H1 (cell line): ENCODE measurements around the gene RAB31. TPM values are rescaled to one million over a fixed set of nuclear protein-coding genes. Genes with fewer than 3 reads are reported as not detected.

ENCODE experiments used
- CTCF ChIA-PET: fragments of 300-600 bp; sonication (Branson Sonifier 250); formaldehyde crosslinking; loops from one replicate; lab custom pipeline; 2021; ENCODE audit not compliant: partially characterized antibody; lab: Charles Lee
- POLR2A ChIA-PET: fragments of 300-600 bp; sonication (Branson Sonifier 250); formaldehyde crosslinking; loops from one replicate; lab custom pipeline; 2021; ENCODE audit warnings: inconsistent platforms; ENCODE audit not compliant: partially characterized antibody; lab: Charles Lee
- DNase-seq, 2 experiments: peaks; one replicate each; pipeline versions ENCODE4 v3.0.0 to v3.0.0-alpha.2; 2010 to 2022; ENCODE audit warnings: low spot score in 2 of 2, low read depth in 1 of 2, mixed read lengths in 1 of 2
- FAIRE-seq: peaks from 2 replicates; lab custom pipeline; 2011; peaks lifted over from hg19 to GRCh38; lab: Jason Lieb, UNC
- H2AFZ ChIP-seq: 2 replicates; pipeline ENCODE4 v1.8.1; 2012; ENCODE audit warnings: low read length, inconsistent platforms
- H2AK5ac ChIP-seq: 2 replicates; pipeline ENCODE4 v1.6.1; 2013; ENCODE audit warnings: low read depth, low read length
- H2BK120ac ChIP-seq: replicated peaks from 2 replicates; pipeline ENCODE3; 2013; ENCODE audit warnings: low read depth, low read length, inconsistent platforms
- H2BK12ac ChIP-seq: 2 replicates; pipeline ENCODE4 v1.6.1; 2013; ENCODE audit warnings: low read depth, low read length
- H2BK15ac ChIP-seq: 2 replicates; pipeline ENCODE4 v1.6.1; 2013; ENCODE audit warnings: low read length
- H2BK20ac ChIP-seq: 2 replicates; pipeline ENCODE4 v1.6.1; 2013; ENCODE audit warnings: low read length
- H2BK5ac ChIP-seq: 2 replicates; pipeline ENCODE4 v1.6.1; 2013; ENCODE audit warnings: low read depth, low read length
- H3K14ac ChIP-seq: 2 replicates; pipeline ENCODE4 v1.6.1; 2013; ENCODE audit warnings: inconsistent platforms; ENCODE audit not compliant: insufficient read length
- H3K18ac ChIP-seq: 2 replicates; pipeline ENCODE4 v1.6.1; 2013; ENCODE audit warnings: low read length; ENCODE audit errors: extremely low read depth
- H3K23ac ChIP-seq: 2 replicates; pipeline ENCODE4 v1.6.1; 2013; ENCODE audit warnings: inconsistent platforms; ENCODE audit not compliant: insufficient read length
- H3K23me2 ChIP-seq: 2 replicates; pipeline ENCODE4 v1.6.1; 2013; ENCODE audit warnings: low read depth, low read length
- H3K27ac ChIP-seq: 2 replicates; pipeline ENCODE4 v1.6.1; 2011; ENCODE audit warnings: low read depth, low read length, inconsistent platforms
- H3K27me3 ChIP-seq, 4 experiments: replicated peaks in 1 of 4; 1 replicate in 1 of 4; 2 replicates in 3 of 4; pipeline versions ENCODE4 v1.6.1 to v1.8.1; 2011 to 2013; ENCODE audit warnings: low read length in 3 of 4, mild to moderate bottlenecking in 3 of 4, inconsistent platforms in 2 of 4, mixed read lengths in 2 of 4, moderate library complexity in 1 of 4; ENCODE audit not compliant: control insufficient read depth in 3 of 4, insufficient read depth in 3 of 4; ENCODE audit errors: extremely low read depth in 1 of 4
- H3K36me3 ChIP-seq, 4 experiments: 2 replicates each; pipeline versions ENCODE4 v1.6.1 to v1.8.1; 2011 to 2013; ENCODE audit warnings: mild to moderate bottlenecking in 4 of 4, low read length in 3 of 4, moderate library complexity in 2 of 4, control low read depth in 1 of 4, inconsistent platforms in 1 of 4; ENCODE audit not compliant: insufficient read depth in 4 of 4, control insufficient read depth in 2 of 4
- H3K4ac ChIP-seq: replicated peaks from 2 replicates; pipeline ENCODE3; 2013; ENCODE audit warnings: low read length, low read depth, mixed read lengths, inconsistent platforms; ENCODE audit not compliant: insufficient read length
- H3K4me1 ChIP-seq, 4 experiments: replicated peaks in 1 of 4; 1 replicate in 1 of 4; 2 replicates in 3 of 4; pipeline versions ENCODE4 v1.6.1 to v1.8.1; 2011 to 2013; ENCODE audit warnings: low read length in 3 of 4, inconsistent platforms in 2 of 4, mixed read lengths in 1 of 4; ENCODE audit not compliant: insufficient read depth in 4 of 4, control insufficient read depth in 3 of 4
- H3K4me2 ChIP-seq, 2 experiments: 2 replicates each; pipeline versions ENCODE4 v1.6.1 to v1.8.1; 2011 to 2013; ENCODE audit warnings: low read depth in 2 of 2, low read length in 2 of 2, control low read depth in 1 of 2, inconsistent platforms in 1 of 2, mild to moderate bottlenecking in 1 of 2; ENCODE audit not compliant: insufficient read depth in 1 of 2
- H3K4me3 ChIP-seq, 4 experiments: fragments of 200-600, 300-600 bp in 1 of 4; sonication (generic), shearing (Covaris generic), sonication (Bioruptor Twin) in 1 of 4; 2 replicates each; pipeline versions ENCODE4 v1.5.1 to v1.8.1; 2011 to 2016; ENCODE audit warnings: low read length in 4 of 4, low read depth in 3 of 4, control low read depth in 2 of 4, inconsistent platforms in 2 of 4, mild to moderate bottlenecking in 2 of 4, mixed read lengths in 1 of 4, moderate library complexity in 1 of 4; ENCODE audit not compliant: insufficient read depth in 2 of 4; ENCODE audit errors: extremely low read depth in 1 of 4
- H3K56ac ChIP-seq: replicated peaks from 2 replicates; pipeline ENCODE3; 2013; ENCODE audit warnings: low read depth, mild to moderate bottlenecking, mixed read lengths, low read length, inconsistent platforms; ENCODE audit not compliant: insufficient read length
- H3K79me1 ChIP-seq: 2 replicates; pipeline ENCODE4 v1.6.1; 2013; ENCODE audit warnings: low read depth, low read length, control low read depth
- H3K79me2 ChIP-seq, 2 experiments: 2 replicates each; pipeline versions ENCODE4 v1.6.1 to v1.8.1; 2012 to 2013; ENCODE audit warnings: low read length in 2 of 2, mild to moderate bottlenecking in 2 of 2, inconsistent platforms in 1 of 2; ENCODE audit not compliant: insufficient read depth in 2 of 2, control insufficient read depth in 1 of 2
- H3K9ac ChIP-seq, 4 experiments: replicated peaks in 1 of 4; 1 replicate in 1 of 4; 2 replicates in 3 of 4; pipeline versions ENCODE4 v1.6.1 to v1.8.1; 2011 to 2013; ENCODE audit warnings: low read depth in 3 of 4, low read length in 3 of 4, control low read depth in 2 of 4, mild to moderate bottlenecking in 2 of 4, moderate library complexity in 2 of 4, inconsistent platforms in 1 of 4; ENCODE audit errors: extremely low read depth in 1 of 4
- H3K9me3 ChIP-seq, 2 experiments: 2 replicates each; pipeline versions ENCODE4 v1.6.1 to v1.8.1; 2012 to 2013; ENCODE audit warnings: mild to moderate bottlenecking in 2 of 2, moderate library complexity in 2 of 2, control low read depth in 1 of 2, inconsistent platforms in 1 of 2, low read depth in 1 of 2, low read length in 1 of 2, mixed read lengths in 1 of 2; ENCODE audit not compliant: insufficient read depth in 2 of 2
- H4K20me1 ChIP-seq, 2 experiments: replicated peaks in 1 of 2; 2 replicates each; pipeline versions ENCODE3 to v1.8.1; 2011 to 2013; ENCODE audit warnings: inconsistent platforms in 2 of 2, low read length in 2 of 2, mild to moderate bottlenecking in 1 of 2; ENCODE audit not compliant: insufficient read depth in 2 of 2, control insufficient read depth in 1 of 2
- H4K5ac ChIP-seq: 2 replicates; pipeline ENCODE4 v1.6.1; 2013; ENCODE audit warnings: low read length, low read depth, mixed read lengths, inconsistent platforms; ENCODE audit not compliant: insufficient read length
- H4K8ac ChIP-seq: 2 replicates; pipeline ENCODE4 v1.8.0; 2013; ENCODE audit warnings: mild to moderate bottlenecking, moderate library complexity, low read length, inconsistent platforms; ENCODE audit not compliant: insufficient read depth; ENCODE audit errors: extremely low read depth
- H4K91ac ChIP-seq: replicated peaks from 2 replicates; pipeline ENCODE3; 2013; ENCODE audit warnings: low read length, mixed read lengths, inconsistent platforms; ENCODE audit not compliant: insufficient read length
- GTF2F1 ChIP-seq: IDR thresholded peaks from 2 replicates; pipeline ENCODE4 v1.6.1; 2012; ENCODE audit warnings: low read depth, low read length, improper control_type of control experiment, borderline replicate concordance
- KDM4A ChIP-seq: IDR thresholded peaks from one replicate; pipeline ENCODE4 v1.7.1; 2012; ENCODE audit warnings: low read depth, mild to moderate bottlenecking, moderate library complexity, low read length, inconsistent platforms; ENCODE audit not compliant: severe bottlenecking
- PHF8 ChIP-seq: fragments of 200-600 bp; sonication (generic); conservative IDR thresholded peaks from 2 replicates; pipeline ENCODE4 v1.7.1; 2012; ENCODE audit warnings: low read depth, mild to moderate bottlenecking, inconsistent platforms, low read length, moderate library complexity
- ZNF274 ChIP-seq: IDR thresholded peaks from 2 replicates; pipeline ENCODE4 v1.7.0; 2012; ENCODE audit warnings: low read length, borderline replicate concordance; ENCODE audit errors: extremely low read depth
- WGBS, 2 experiments: shearing (Covaris generic) in 1 of 2; methylation state at CpG; one replicate each; pipeline versions ENCODE4 v1.1.6 to v1.1.7; 2013 to 2015; ENCODE audit warnings: low lambda C conversion rate in 2 of 2, mixed read lengths in 2 of 2, inconsistent platforms in 1 of 2, low coverage in 1 of 2, missing lambda C conversion rate in 1 of 2; ENCODE audit not compliant: insufficient replicate concordance in 2 of 2, insufficient coverage in 1 of 2, insufficient read length in 1 of 2; ENCODE audit errors: extremely low coverage in 1 of 2, missing lambda C conversion rate in 1 of 2; 5-methylcytosine and 5-hydroxymethylcytosine counted together
- polyA plus RNA-seq, 7 experiments: library from polyadenylated mRNA; depleted of rRNA in 3 of 7; stranded (reverse) in 5 of 7; unstranded in 2 of 7; fragments of >200 nt in 5 of 7; fragments of 200-250 nt in 2 of 7; gene quantifications; 1 replicate in 5 of 7; 2 replicates in 1 of 7; 4 replicates in 1 of 7; pipeline versions ENCODE4 v1.2.1 to v1.2.3, GENCODE V29; 2011 to 2013; ENCODE audit warnings: missing spikeins in 2 of 7, mixed read lengths in 2 of 7
- total RNA-seq: library from RNA; stranded (reverse); fragmentation: NEBNext Ultra II Directional; extraction: Animal tissue kit (Norgen Biotek cat#: 25700); gene quantifications from 2 replicates; pipeline ENCODE4 v1.2.1, GENCODE V29; 2021

RAB31 gene
- total and polyA plus RNA-seq, 2 of the 8 experiments (the other 6 are each of a cell fraction or from before 2014, with no cell fraction given): 15.2 to 40.9 TPM

- Histone ChIP-seq H3K79me2 (no peaks in the 10 kb centered on the region), H3K36me3 (no peaks in the 10 kb centered on the region), H3K14ac (no peak overlapping the region), H4K8ac (no peak overlapping the region), H4K20me1 (no peaks in the 10 kb centered on the region), H3K9me3 (no peaks in the 10 kb centered on the region), H3K79me1 (no peaks in the 10 kb centered on the region), H2BK120ac (no peak overlapping the region), H3K4ac (no peak overlapping the region), H2AFZ (no peak overlapping the region), H3K56ac (no peak overlapping the region), H3K27ac (no peak overlapping the region), H2BK5ac (no peak overlapping the region), H3K18ac (no peak overlapping the region), H3K4me2 (no peak overlapping the region), H3K4me1 (no peaks in the 10 kb centered on the region), H3K4me3 (no peak overlapping the region), H3K23ac (no peak overlapping the region), H2BK12ac (no peak overlapping the region), H2BK15ac (no peak overlapping the region), H3K27me3 (no peaks in the 10 kb centered on the region), H3K23me2 (no peaks in the 10 kb centered on the region), H4K91ac (no peak overlapping the region), H3K9ac (no peak overlapping the region), H2AK5ac (no peak overlapping the region), H4K5ac (no peak overlapping the region), H2BK20ac (no peak overlapping the region)
- DNase-seq: no peak
- no peak for TF ChIP-seq GTF2F1
- no peak for TF ChIP-seq PHF8
- no peak for TF ChIP-seq ZNF274
- no peak for TF ChIP-seq KDM4A
- ChIA-PET POLR2A (no interaction called here), CTCF (interaction anchor here (1.5 kb wide), 1 partner anchor 10 kb away, joined by 3 read pairs; no protein-coding TSS in a partner anchor)
- 97% methylated on average over 5 of the region's 6 CpGs; no CpG with 5 or more reads in 1 of the 2 experiments for WGBS, 2 experiments
- FAIRE-seq: no peak
These were observed 186.5 kb downstream of the RAB31 start for GRCh38 chr18:9894454-9895068.
